Measurements from ENCODE around the gene SPHK2.

Gene SPHK2

GRCh38 chr19:48636859-48637448 lies 17.6 kb downstream of the SPHK2 start, which contains the start of gene DBP:
Gene DBP (minus strand): TSS chr19:48637379. CDS start chr19:48636994, 385 bp downstream.
- DNase-seq (ENCODE audit: low spot score in 2 of 2) (no peak), ATAC-seq (peak; percentile 1)
- H3K4me3 Mint-ChIP-seq: peak within 1 kb of the TSS; percentile 89
- peaks cover 44% of the 10 kb centered on the region for H3K36me3 Mint-ChIP-seq
- H3K4me1 Mint-ChIP-seq: peaks cover 50% of the 10 kb centered on the region
- peaks cover 3% of the 10 kb centered on the region for H3K9me3 Mint-ChIP-seq
- peak within 1 kb of the TSS; percentile 99 for H3K27ac Mint-ChIP-seq

GRCh38 chr19:48637449-48637947 lies 18.2 kb downstream of the SPHK2 start:
- H3K36me3 Mint-ChIP-seq: peaks cover 39% of the 10 kb centered on the region
- peak overlapping the region; percentile 99 for H3K27ac Mint-ChIP-seq
- ATAC-seq (peak; percentile 85), DNase-seq (ENCODE audit: low spot score in 2 of 2) (peak; percentile 92 to 99)
- H3K4me1 Mint-ChIP-seq: peaks cover 50% of the 10 kb centered on the region
- H3K4me3 Mint-ChIP-seq: peak overlapping the region; percentile 89
- H3K9me3 Mint-ChIP-seq: peaks cover 3% of the 10 kb centered on the region

GRCh38 chr19:48637948-48638830 lies 18.9 kb downstream of the SPHK2 start:
- peak in 1 of 2 donors; percentile 83 for DNase-seq (ENCODE audit: low spot score in 2 of 2)
- Mint-ChIP-seq H3K27ac (peak overlapping the region; percentile 99), H3K36me3 (peaks cover 36% of the 10 kb centered on the region), H3K4me3 (peak overlapping the region; percentile 89), H3K4me1 (peaks cover 50% of the 10 kb centered on the region), H3K9me3 (peaks cover 3% of the 10 kb centered on the region)
- ATAC-seq: peak; percentile 55

- Mint-ChIP-seq H3K27ac (peak overlapping the region; percentile 99), H3K4me3 (peak overlapping the region; percentile 89), H3K4me1 (peaks cover 50% of the 10 kb centered on the region), H3K9me3 (peaks cover 3% of the 10 kb centered on the region), H3K36me3 (peaks cover 36% of the 10 kb centered on the region)
- DNase-seq (ENCODE audit: low spot score in 2 of 2) (no peak), ATAC-seq (no peak)
Observed at GRCh38 chr19:48638831-48639381, 19.6 kb downstream of the SPHK2 start.

- H3K27ac Mint-ChIP-seq: no peak overlapping the region
- H3K4me1 Mint-ChIP-seq: peaks cover 50% of the 10 kb centered on the region
Observed at GRCh38 chr19:48639483-48640375, 20.4 kb downstream of the SPHK2 start.

GRCh38 chr19:48641850-48642249 lies 22.5 kb downstream of the SPHK2 start:
- H3K4me3 Mint-ChIP-seq: no peak overlapping the region
- peaks cover 3% of the 10 kb centered on the region for H3K9me3 Mint-ChIP-seq
- no peak overlapping the region for H3K27ac Mint-ChIP-seq

More at GRCh38 chr19:48639483-48640375, 20.4 kb downstream of the SPHK2 start:
- DNase-seq (ENCODE audit: low spot score in 2 of 2) (no peak), ATAC-seq (no peak)
- Mint-ChIP-seq H3K9me3 (peaks cover 3% of the 10 kb centered on the region), H3K36me3 (peaks cover 37% of the 10 kb centered on the region), H3K4me3 (peak overlapping the region; percentile 55)

GRCh38 chr19:48642862-48643261 lies 23.6 kb downstream of the SPHK2 start:
- ATAC-seq (no peak), DNase-seq (ENCODE audit: low spot score in 2 of 2) (no peak)
- Mint-ChIP-seq H3K36me3 (peaks cover 23% of the 10 kb centered on the region), H3K4me1 (peaks cover 60% of the 10 kb centered on the region), H3K4me3 (no peak overlapping the region), H3K9me3 (peaks cover 3% of the 10 kb centered on the region), H3K27ac (no peak overlapping the region)

More at GRCh38 chr19:48641850-48642249, 22.5 kb downstream of the SPHK2 start:
- ATAC-seq (no peak), DNase-seq (ENCODE audit: low spot score in 2 of 2) (no peak)
- peaks cover 29% of the 10 kb centered on the region for H3K36me3 Mint-ChIP-seq
- peaks cover 58% of the 10 kb centered on the region for H3K4me1 Mint-ChIP-seq

- DNase-seq (ENCODE audit: low spot score in 2 of 2) (no peak), ATAC-seq (no peak)
- Mint-ChIP-seq H3K9me3 (no peaks in the 10 kb centered on the region), H3K4me3 (peak overlapping the region; percentile 98), H3K27ac (peak overlapping the region; percentile 96), H3K36me3 (peaks cover 18% of the 10 kb centered on the region), H3K4me1 (peaks cover 52% of the 10 kb centered on the region)
Observed at GRCh38 chr19:48644355-48644754, 25.0 kb downstream of the SPHK2 start.

- peak overlapping the region; percentile 98 for H3K4me3 Mint-ChIP-seq
Observed at GRCh38 chr19:48644839-48645619, 25.7 kb downstream of the SPHK2 start.

GRCh38 chr19:48645620-48646000 lies 26.3 kb downstream of the SPHK2 start:
- DNase-seq (ENCODE audit: low spot score in 2 of 2): no peak
- ATAC-seq: no peak
- no peaks in the 10 kb centered on the region for H3K9me3 Mint-ChIP-seq
- peak overlapping the region; percentile 96 for H3K27ac Mint-ChIP-seq
- H3K4me1 Mint-ChIP-seq: peaks cover 43% of the 10 kb centered on the region
- peak overlapping the region; percentile 98 for H3K4me3 Mint-ChIP-seq
- peaks cover 18% of the 10 kb centered on the region for H3K36me3 Mint-ChIP-seq

More at GRCh38 chr19:48644839-48645619, 25.7 kb downstream of the SPHK2 start:
- Mint-ChIP-seq H3K36me3 (peaks cover 18% of the 10 kb centered on the region), H3K9me3 (no peaks in the 10 kb centered on the region), H3K4me1 (peaks cover 45% of the 10 kb centered on the region), H3K27ac (peak overlapping the region; percentile 96)
- ATAC-seq (peak; percentile 79), DNase-seq (ENCODE audit: low spot score in 2 of 2) (peak; percentile 59 to 83)

GRCh38 chr19:48646001-48646721 lies 26.9 kb downstream of the SPHK2 start, which contains the start of gene CA11:
Gene CA11 (minus strand): TSS chr19:48646187. CDS start chr19:48645632, 555 bp downstream.
- ATAC-seq (peak; percentile 90), DNase-seq (ENCODE audit: low spot score in 2 of 2) (peak; percentile 95 to 98)
- peaks cover 46% of the 10 kb centered on the region for H3K4me1 Mint-ChIP-seq
- peak within 1 kb of the TSS; percentile 96 for H3K27ac Mint-ChIP-seq
- H3K36me3 Mint-ChIP-seq: peaks cover 18% of the 10 kb centered on the region
- peak within 1 kb of the TSS; percentile 98 for H3K4me3 Mint-ChIP-seq
- no peaks in the 10 kb centered on the region for H3K9me3 Mint-ChIP-seq

- ATAC-seq (no peak), DNase-seq (ENCODE audit: low spot score in 2 of 2) (no peak)
- Mint-ChIP-seq H3K27ac (peak overlapping the region; percentile 96), H3K4me1 (peaks cover 49% of the 10 kb centered on the region), H3K4me3 (peak overlapping the region; percentile 98), H3K36me3 (peaks cover 18% of the 10 kb centered on the region), H3K9me3 (no peaks in the 10 kb centered on the region)
Observed at GRCh38 chr19:48646722-48647216, 27.5 kb downstream of the SPHK2 start.

- ATAC-seq (no peak), DNase-seq (ENCODE audit: low spot score in 2 of 2) (no peak)
- H3K36me3 Mint-ChIP-seq: peaks cover 18% of the 10 kb centered on the region
- H3K27ac Mint-ChIP-seq: peak overlapping the region; percentile 18
- H3K4me1 Mint-ChIP-seq: peaks cover 55% of the 10 kb centered on the region
- no peaks in the 10 kb centered on the region for H3K9me3 Mint-ChIP-seq
- peak overlapping the region; percentile 2 for H3K4me3 Mint-ChIP-seq
Observed at GRCh38 chr19:48648134-48648533, 28.8 kb downstream of the SPHK2 start.

All from stimulated activated effector memory CD8-positive, alpha-beta T cell treated with anti-CD3 and anti-CD28 coated beads, Interleukin-12 subunit alpha, Interleukin-12 subunit beta, amount 100 ng/mL, for 72 hours (primary cell).